Stimulated activated CD4-positive, alpha-beta T cell treated with anti-CD3 and anti-CD28 coated beads, Interleukin-15, amount 100 ng/mL, for 1 hour (primary cell): ENCODE measurements around the gene C4orf54.

Source experiments
- DNase-seq, 2 donors: peaks; one replicate each; pipeline ENCODE4 v3.0.0-alpha.2; 2020; ENCODE audit warnings: low read depth in 1 of 2, low spot score in 1 of 2

The C4orf54 gene

GRCh38 chr4:99652596-99653436, 4.8 kb downstream of the C4orf54 start:
- DNase-seq = no peak

- DNase-seq = no peak
These were observed 5.7 kb downstream of the C4orf54 start for GRCh38 chr4:99651811-99652485.

- no peak for DNase-seq
These were observed 6.4 kb downstream of the C4orf54 start for GRCh38 chr4:99651016-99651769.

- DNase-seq = no peak
These were observed 7.8 kb downstream of the C4orf54 start for GRCh38 chr4:99649778-99650177.

- no peak for DNase-seq
These were observed 8.4 kb downstream of the C4orf54 start for GRCh38 chr4:99649208-99649607.

- no peak for DNase-seq
These were observed 9.3 kb downstream of the C4orf54 start for GRCh38 chr4:99648321-99648720.

GRCh38 chr4:99647071-99647470, 10.6 kb downstream of the C4orf54 start:
- DNase-seq = no peak

GRCh38 chr4:99645638-99646037, 12.0 kb downstream of the C4orf54 start:
- no peak for DNase-seq

GRCh38 chr4:99645036-99645435, 12.6 kb downstream of the C4orf54 start:
- DNase-seq = no peak

GRCh38 chr4:99644453-99644852, 13.2 kb downstream of the C4orf54 start:
- no peak for DNase-seq

- DNase-seq = no peak
These were observed 14.7 kb downstream of the C4orf54 start for GRCh38 chr4:99642725-99643489.

- no peak for DNase-seq
These were observed 17.0 kb downstream of the C4orf54 start for GRCh38 chr4:99640676-99641075.

GRCh38 chr4:99637174-99637573, 20.5 kb downstream of the C4orf54 start:
- DNase-seq = no peak

- no peak for DNase-seq
These were observed 21.2 kb downstream of the C4orf54 start for GRCh38 chr4:99636422-99636821.

- no peak for DNase-seq
These were observed 22.0 kb downstream of the C4orf54 start for GRCh38 chr4:99635601-99636000.

GRCh38 chr4:99634742-99635360, 22.8 kb downstream of the C4orf54 start:
- no peak for DNase-seq

- DNase-seq = no peak
These were observed 23.9 kb downstream of the C4orf54 start for GRCh38 chr4:99633772-99634171.

- DNase-seq = no peak
These were observed 26.7 kb downstream of the C4orf54 start for GRCh38 chr4:99630857-99631360.

- no peak for DNase-seq
These were observed 27.6 kb downstream of the C4orf54 start for GRCh38 chr4:99629962-99630554.

- no peak for DNase-seq
These were observed 29.6 kb downstream of the C4orf54 start for GRCh38 chr4:99628040-99628439.
